HEK293 (cell line): ENCODE results near the gene SUPT5H.

ENCODE experiments used
- CTCF ChIA-PET: fragments of 350-600 bp; formaldehyde crosslinking; extraction: SDS; loops from one replicate; lab custom pipeline; 2021; ENCODE audit warnings: antibody characterized with exemption; lab: Yijun Ruan, JAX
- POLR2A ChIA-PET: fragments of 300-600 bp; formaldehyde crosslinking; extraction: SDS; loops from one replicate; lab custom pipeline; 2020; ENCODE audit warnings: antibody characterized with exemption, inconsistent platforms; lab: Yijun Ruan, JAX
- H3K27ac ChIP-seq: fragments of 200-500 bp; sonication (Bioruptor generic); 2 replicates; pipeline ENCODE4 v1.5.1; 2014; ENCODE audit warnings: low read depth, low read length, control low read depth, inconsistent platforms; ENCODE audit errors: extremely low read depth
- H3K36me3 ChIP-seq, 2 experiments: fragments of 200-500 bp in 1 of 2; sonication (Bioruptor generic) in 1 of 2; 1 replicate in 1 of 2; 2 replicates in 1 of 2; pipeline ENCODE4 v1.5.1; 2014 to 2017; ENCODE audit warnings: inconsistent platforms in 2 of 2, low read length in 2 of 2; ENCODE audit not compliant: control insufficient read depth in 2 of 2, insufficient read depth in 1 of 2
- H3K4me1 ChIP-seq: fragments of 200-500 bp; sonication (Bioruptor generic); 2 replicates; pipeline ENCODE4 v1.5.1; 2014; ENCODE audit warnings: mild to moderate bottlenecking, low read length, inconsistent platforms; ENCODE audit not compliant: control insufficient read depth, insufficient read depth
- H3K4me3 ChIP-seq: 2 replicates; pipeline ENCODE4 v1.5.1; 2011; ENCODE audit warnings: low read depth, mild to moderate bottlenecking, control low read depth, low read length, moderate library complexity
- H3K9me3 ChIP-seq: fragments of 200-500 bp; sonication (Bioruptor generic); 2 replicates; pipeline ENCODE4 v1.5.1; 2014; ENCODE audit warnings: low read depth, low read length, inconsistent platforms; ENCODE audit not compliant: control insufficient read depth, insufficient read depth
- EGR2 ChIP-seq: fragments of 450-650 bp; formaldehyde crosslinking; IDR thresholded peaks from 2 replicates; pipeline ENCODE4 v1.5.1; 2016; ENCODE audit warnings: low read depth, missing biosample characterization, missing genetic modification characterization
- GLIS2 ChIP-seq: fragments of 450-650 bp; formaldehyde crosslinking; IDR thresholded peaks from 2 replicates; pipeline ENCODE4 v1.5.1; 2016; ENCODE audit warnings: missing biosample characterization, missing genetic modification characterization
- IKZF3 ChIP-seq: fragments of 450-650 bp; IDR thresholded peaks from 2 replicates; pipeline ENCODE4 v1.5.0; 2018; ENCODE audit warnings: missing biosample characterization, mild to moderate bottlenecking, missing genetic modification characterization, moderate library complexity
- KLF1 ChIP-seq: fragments of 450-650 bp; formaldehyde crosslinking; IDR thresholded peaks from 2 replicates; pipeline ENCODE4 v1.5.1; 2016; ENCODE audit warnings: missing biosample characterization, missing genetic modification characterization
- PRDM1 ChIP-seq: fragments of 450-650 bp; formaldehyde crosslinking; IDR thresholded peaks from 2 replicates; pipeline ENCODE4; 2016; ENCODE audit warnings: missing biosample characterization, missing genetic modification characterization
- TCF7L2 ChIP-seq: IDR thresholded peaks from 2 replicates; pipeline ENCODE4 v1.6.1; 2011; ENCODE audit warnings: low read depth, mild to moderate bottlenecking, inconsistent platforms, low read length, moderate library complexity, borderline replicate concordance
- ZBTB6 ChIP-seq: fragments of 450-650 bp; formaldehyde crosslinking; IDR thresholded peaks from 2 replicates; pipeline ENCODE4 v1.5.1; 2017; ENCODE audit warnings: missing biosample characterization, missing genetic modification characterization
- ZBTB7A ChIP-seq: fragments of 450-650 bp; formaldehyde crosslinking; IDR thresholded peaks from 2 replicates; pipeline ENCODE4 v1.5.1; 2016; ENCODE audit warnings: low read depth, missing biosample characterization, missing genetic modification characterization
- ZFHX2 ChIP-seq: fragments of 450-650 bp; formaldehyde crosslinking; conservative IDR thresholded peaks from 2 replicates; pipeline ENCODE4 v1.5.1; 2016; ENCODE audit warnings: missing biosample characterization, missing genetic modification characterization
- ZNF157 ChIP-seq: fragments of 450-650 bp; formaldehyde crosslinking; IDR thresholded peaks from 2 replicates; pipeline ENCODE4 v1.5.1; 2016; ENCODE audit warnings: missing biosample characterization, missing genetic modification characterization
- ZNF214 ChIP-seq: fragments of 450-650 bp; formaldehyde crosslinking; IDR thresholded peaks from 2 replicates; pipeline ENCODE4 v1.5.1; 2017; ENCODE audit warnings: missing biosample characterization, mild to moderate bottlenecking, missing genetic modification characterization, borderline replicate concordance
- ZNF223 ChIP-seq: fragments of 450-650 bp; formaldehyde crosslinking; IDR thresholded peaks from 2 replicates; pipeline ENCODE4 v1.5.1; 2016; ENCODE audit warnings: missing biosample characterization, missing genetic modification characterization
- ZNF239 ChIP-seq: fragments of 450-650 bp; formaldehyde crosslinking; IDR thresholded peaks from 2 replicates; pipeline ENCODE4 v1.5.1; 2016; ENCODE audit warnings: missing biosample characterization, missing genetic modification characterization
- ZNF292 ChIP-seq: fragments of 450-650 bp; formaldehyde crosslinking; IDR thresholded peaks from 2 replicates; pipeline ENCODE4 v1.5.1; 2016; ENCODE audit warnings: low read depth, missing biosample characterization, missing genetic modification characterization, borderline replicate concordance
- ZNF404 ChIP-seq: fragments of 450-650 bp; formaldehyde crosslinking; IDR thresholded peaks from 2 replicates; pipeline ENCODE4 v1.5.1; 2017; ENCODE audit warnings: missing biosample characterization, missing genetic modification characterization
- ZNF600 ChIP-seq: fragments of 450-650 bp; formaldehyde crosslinking; IDR thresholded peaks from 2 replicates; pipeline ENCODE4 v1.5.1; 2016; ENCODE audit warnings: missing biosample characterization, missing genetic modification characterization
- ZNF707 ChIP-seq: fragments of 450-650 bp; formaldehyde crosslinking; IDR thresholded peaks from 2 replicates; pipeline ENCODE4 v1.5.1; 2016; ENCODE audit warnings: missing biosample characterization, missing genetic modification characterization
- ZNF768 ChIP-seq: fragments of 450-650 bp; formaldehyde crosslinking; IDR thresholded peaks from 2 replicates; pipeline ENCODE4 v1.5.1; 2018; ENCODE audit warnings: missing biosample characterization, mild to moderate bottlenecking, missing genetic modification characterization
- TF ChIP-seq, protein P1 (sequence below): fragments of 450-650 bp; formaldehyde crosslinking; IDR thresholded peaks from 2 replicates; pipeline ENCODE4 v1.5.1; 2016; ENCODE audit warnings: missing biosample characterization, missing genetic modification characterization

The SUPT5H gene

DNA sequence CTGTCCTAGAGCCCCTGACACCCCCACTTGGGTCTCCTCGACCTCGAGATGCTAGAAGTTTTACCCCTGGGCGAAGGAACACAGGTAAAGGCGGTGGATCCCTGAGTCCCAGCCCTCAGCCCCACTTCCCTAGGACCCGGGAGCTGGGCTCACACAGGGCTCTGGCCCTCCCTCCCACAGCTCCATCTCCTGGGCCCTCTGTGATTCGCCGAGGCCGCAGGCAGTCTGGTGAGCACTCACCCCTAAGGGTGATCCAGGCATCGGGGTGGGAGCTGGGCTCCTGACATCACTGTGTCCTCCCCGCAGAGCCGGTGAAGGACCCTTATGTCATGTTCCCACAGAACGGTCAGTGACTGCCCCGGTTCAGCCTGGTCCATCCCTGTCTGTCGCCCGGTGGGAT, 24.6 kb upstream of the SUPT5H start:
- Histone ChIP-seq H3K4me1 (no peaks in the 10 kb centered on the region), H3K4me3 (no peak overlapping the region), H3K27ac (no peak overlapping the region), H3K36me3 (peaks cover 74 to 83% of the 10 kb centered on the region in 2 experiments), H3K9me3 (no peaks in the 10 kb centered on the region)
- TF ChIP-seq ZNF214 (tag by site-specific recombination) (no peak), ZNF223 (tag by site-specific recombination) (0 out of 2 replicates have a peak, but pooled peaks have one; percentile 59), ZBTB6 (tag by site-specific recombination) (0 out of 2 replicates have a peak, but pooled peaks have one; percentile 5)
- POLR2A ChIA-PET, result interaction anchor here (0.5 to 13.3 kb wide), 8 partner anchors 8 to 402 kb away, joined by 3 to 255 read pairs (median 5); partner anchors contain the start of genes PLEKHG2, RPS16 and SUPT5H
- CTCF ChIA-PET, result interaction anchor here (0.6 to 1.5 kb wide), 5 partner anchors 9 to 83 kb away, joined by 3 to 4 read pairs (median 3); no protein-coding TSS in a partner anchor

- POLR2A ChIA-PET, result interaction anchor here (2.3 to 13.3 kb wide), 3 partner anchors 10 to 14 kb away, joined by 5 to 255 read pairs (median 19); partner anchors contain the start of genes PLEKHG2 and RPS16
- Histone ChIP-seq H3K27ac (no peak overlapping the region), H3K4me3 (no peak overlapping the region), H3K9me3 (no peaks in the 10 kb centered on the region), H3K36me3 (peaks cover 69 to 75% of the 10 kb centered on the region in 2 experiments), H3K4me1 (no peaks in the 10 kb centered on the region)
- CTCF ChIA-PET, result interaction anchor here (0.6 to 1.3 kb wide), 5 partner anchors 19 to 819 kb away, joined by 3 to 5 read pairs (median 4); no protein-coding TSS in a partner anchor
- no peak for TF ChIP-seq KLF1 (tag by site-specific recombination)
- TF ChIP-seq ZBTB7A, result no peak
- TF ChIP-seq GLIS2 (tag by site-specific recombination), result peak; percentile 63; the same call in 1 of the 2 replicates
Measured at GRCh38 chr19:39422020-39422419, 23.4 kb upstream of the SUPT5H start.

GRCh38 chr19:39423258-39424086, 21.9 kb upstream of the SUPT5H start:
- peak overlapping the region; percentile 47; the same call in 1 of the 2 replicates for H3K27ac ChIP-seq
- CTCF ChIA-PET, result interaction anchor here (0.6 to 1.2 kb wide), 5 partner anchors 9 to 313 kb away, joined by 3 to 5 read pairs (median 3); no protein-coding TSS in a partner anchor

GRCh38 chr19:39424934-39425333, 20.4 kb upstream of the SUPT5H start:
- POLR2A ChIA-PET, result interaction anchor here (1.2 to 13.3 kb wide), 2 partner anchors 11 kb away, joined by 3 to 255 read pairs; partner anchors contain the start of gene RPS16
- Histone ChIP-seq H3K36me3 (peaks cover 44 to 54% of the 10 kb centered on the region in 2 experiments), H3K4me1 (no peaks in the 10 kb centered on the region; the same call in 1 of the 2 replicates), H3K9me3 (no peaks in the 10 kb centered on the region), H3K4me3 (no peak overlapping the region), H3K27ac (no peak overlapping the region)
- peak; percentile 70 for TF ChIP-seq EGR2 (tag by site-specific recombination)
- TF ChIP-seq ZNF707 (tag by site-specific recombination), result no peak
- TF ChIP-seq ZFHX2, result peak; percentile 63
- CTCF ChIA-PET, result interaction anchor here (1.2 kb wide), 2 partner anchors 12 to 315 kb away, joined by 3 to 4 read pairs; partner anchors contain the start of gene PLEKHG2

More at GRCh38 chr19:39423258-39424086, 21.9 kb upstream of the SUPT5H start:
- POLR2A ChIA-PET, result interaction anchor here (0.6 to 13.3 kb wide), 3 partner anchors 10 to 17 kb away, joined by 3 to 255 read pairs (median 11); partner anchors contain the start of gene RPS16
- H3K4me3 ChIP-seq, result no peak overlapping the region
- H3K36me3 ChIP-seq, result peaks cover 58 to 62% of the 10 kb centered on the region in 2 experiments
- H3K4me1 ChIP-seq, result no peaks in the 10 kb centered on the region; the same call in 1 of the 2 replicates
- no peaks in the 10 kb centered on the region for H3K9me3 ChIP-seq
- TF ChIP-seq ZNF768 (no peak), ZNF239 (no peak), PRDM1 (tag by site-specific recombination) (no peak), TCF7L2 (no peak), ZNF292 (tag by site-specific recombination) (no peak), IKZF3 (peak; percentile 7; the same call in 1 of the 2 replicates), ZNF600 (tag by site-specific recombination) (peak; percentile 76), ZNF404 (tag by site-specific recombination) (no peak), ZNF157 (tag by site-specific recombination) (no peak)
- TF ChIP-seq, protein P1, sequence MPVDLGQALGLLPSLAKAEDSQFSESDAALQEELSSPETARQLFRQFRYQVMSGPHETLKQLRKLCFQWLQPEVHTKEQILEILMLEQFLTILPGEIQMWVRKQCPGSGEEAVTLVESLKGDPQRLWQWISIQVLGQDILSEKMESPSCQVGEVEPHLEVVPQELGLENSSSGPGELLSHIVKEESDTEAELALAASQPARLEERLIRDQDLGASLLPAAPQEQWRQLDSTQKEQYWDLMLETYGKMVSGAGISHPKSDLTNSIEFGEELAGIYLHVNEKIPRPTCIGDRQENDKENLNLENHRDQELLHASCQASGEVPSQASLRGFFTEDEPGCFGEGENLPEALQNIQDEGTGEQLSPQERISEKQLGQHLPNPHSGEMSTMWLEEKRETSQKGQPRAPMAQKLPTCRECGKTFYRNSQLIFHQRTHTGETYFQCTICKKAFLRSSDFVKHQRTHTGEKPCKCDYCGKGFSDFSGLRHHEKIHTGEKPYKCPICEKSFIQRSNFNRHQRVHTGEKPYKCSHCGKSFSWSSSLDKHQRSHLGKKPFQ, result no peak
